H1 (cell line): Measurements from ENCODE around the gene KRTAP12-2.

Source experiments
- JUN ChIP-seq: IDR thresholded peaks from 2 replicates; pipeline ENCODE4 v1.6.1; 2011; ENCODE audit warnings: low read depth, mild to moderate bottlenecking, improper control_type of control experiment, low read length
- SP1 ChIP-seq: IDR thresholded peaks from 2 replicates; pipeline ENCODE4 v1.6.1; 2011; ENCODE audit warnings: low read depth, low read length

DNA sequence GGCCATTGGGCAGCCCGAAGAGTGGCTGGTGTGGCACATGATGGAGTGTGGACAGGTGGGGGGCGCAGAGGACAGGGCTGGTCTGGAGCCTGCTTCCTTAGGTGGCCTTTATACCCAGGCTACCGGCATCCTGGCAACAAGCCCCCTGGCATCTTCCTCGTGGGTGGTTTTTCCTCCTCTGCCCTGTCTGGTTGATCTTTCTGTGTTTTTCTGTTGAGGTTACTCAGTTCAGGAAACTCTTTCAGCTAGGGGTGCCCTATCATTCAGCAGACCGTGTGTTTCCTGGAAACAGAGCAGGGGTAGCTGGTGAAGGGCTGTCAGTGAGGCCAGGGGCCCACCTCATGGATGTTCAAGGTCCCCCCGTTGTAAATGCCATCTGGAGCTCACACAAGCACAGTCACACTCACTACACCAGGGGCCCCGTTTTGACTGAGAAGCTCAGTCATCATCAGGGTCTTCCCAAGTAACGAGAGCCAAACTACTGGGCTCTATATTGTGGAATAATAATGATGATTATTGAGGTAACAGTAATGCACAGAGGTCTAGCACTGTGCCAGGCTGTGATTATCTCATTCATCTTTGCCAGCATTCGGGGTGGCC is 12.1 kb downstream of the KRTAP12-2 start, which contains the start of gene KRTAP12-4:
- TF ChIP-seq JUN (no peak), SP1 (no peak)
